ENCODE results near the gene ACSL5.

GRCh38 chr10:112465299-112465883 is 91.5 kb downstream of the ACSL5 start:
- TF ChIP-seq POLR2A (IDR thresholded peaks at IDR 0.05) (no peak), CTCF (IDR thresholded peaks at IDR 0.05) (no peak)
